ENCODE results near the gene SVBP. TPM values are rescaled to one million over a fixed set of nuclear protein-coding genes. Genes with fewer than 3 reads are reported as not detected.

SVBP gene
- total RNA-seq, result 19.1 and 23.3 TPM in 2 replicates

GRCh38 chr1:42816585-42817439 is at the start of gene SVBP, which contains the start of gene ERMAP:
TSS of gene SVBP (minus strand) at chr1:42817397. CDS start at chr1:42816544, 853 bp downstream.
TSS of gene ERMAP (plus strand) at chr1:42817122. CDS start at chr1:42830449, 13,327 bp downstream.

GRCh38 chr1:42846257-42847110 is 29.3 kb upstream of the SVBP start, which contains the start of gene ZNF691:
TSS of gene ZNF691 (plus strand) at chr1:42846613. CDS start at chr1:42849659, 3,046 bp downstream.

GRCh38 chr1:42784946-42785693 is 32.1 kb downstream of the SVBP start, which contains the start of gene TMEM269:
TSS of gene TMEM269 (plus strand) at chr1:42784991. CDS start at chr1:42789894, 4,903 bp downstream.

GRCh38 chr1:42766741-42767509 is 50.3 kb downstream of the SVBP start, which contains the start of the genes C1orf50 and P3H1:
TSS of gene C1orf50 (plus strand) at chr1:42767249. CDS start at chr1:42767312, 63 bp downstream.
TSS of gene P3H1 (minus strand) at chr1:42767028. CDS start at chr1:42766971, 57 bp downstream.

Other genes with a start within 250 kb of the SVBP start
- 60.7 and 78.7 TPM in 2 replicates for gene PPIH, start 159.0 kb downstream of the SVBP start, total RNA-seq
- 693 and 948 TPM in 2 replicates for gene YBX1, start 135.0 kb downstream of the SVBP start, total RNA-seq
- gene CLDN19, start 77.2 kb downstream of the SVBP start, total RNA-seq, result 0.21 TPM in 1 of 2 replicates, not detected in the other
- gene P3H1, start 50.4 kb downstream of the SVBP start, total RNA-seq, result 37.1 and 43.0 TPM in 2 replicates
- 0.60 and 2.5 TPM in 2 replicates for gene C1orf50, start 50.1 kb downstream of the SVBP start, total RNA-seq
- gene TMEM269, start 32.4 kb downstream of the SVBP start, total RNA-seq, result 0.05 and 0.07 TPM in 2 replicates
- 4.1 and 4.6 TPM in 2 replicates for gene ERMAP, start 275 bp downstream of the SVBP start, total RNA-seq
- 8.0 and 9.4 TPM in 2 replicates for gene ZNF691, start 29.2 kb upstream of the SVBP start, total RNA-seq
- gene SLC2A1, start 141.5 kb upstream of the SVBP start, total RNA-seq, result 1,064 and 1,733 TPM in 2 replicates